Cardiac muscle cell (in vitro differentiated cells and primary cell): ENCODE results near the gene AHSP. TPM values are rescaled to one million over a fixed set of nuclear protein-coding genes. Genes with fewer than 3 reads are reported as not detected.
A peak's percentile ranks its signal among the peaks of the same experiment; 100 is the strongest.
"Not testable (repeated sequence)": the region's sequence is repeated elsewhere in the genome, so short reads cannot be mapped to it uniquely, and the experiment has no call there.

Experiments
- DNase-seq, 2 donors: peaks; one replicate each; pipeline versions ENCODE4 v3.0.0 to v3.0.0-alpha.2; 2010 to 2017; ENCODE audit warnings: low read depth in 1 of 2, low spot score in 1 of 2
- H3K27ac ChIP-seq: fragments of 200-600 bp; sonication (generic); 2 replicates; pipeline ENCODE4 v1.5.1; 2016
- H3K27me3 ChIP-seq: fragments of 200-600 bp; sonication (generic); 2 replicates; pipeline ENCODE4 v1.6.0; 2016; ENCODE audit warnings: control low read depth
- H3K36me3 ChIP-seq: fragments of 200-600 bp; sonication (generic); 2 replicates; pipeline ENCODE4 v1.5.1; 2016; ENCODE audit warnings: control low read depth
- H3K4me1 ChIP-seq: fragments of 200-600 bp; sonication (generic); 2 replicates; pipeline ENCODE4 v1.8.1; 2017; ENCODE audit warnings: low read depth, mild to moderate bottlenecking, mixed run types
- H3K4me3 ChIP-seq: fragments of 200-600 bp; sonication (generic); 2 replicates; pipeline ENCODE4 v1.5.1; 2016; ENCODE audit warnings: mild to moderate bottlenecking
- H3K9me3 ChIP-seq: fragments of 200-600 bp; sonication (generic); 2 replicates; pipeline ENCODE4 v1.5.1; 2017; ENCODE audit warnings: low read depth, mild to moderate bottlenecking, control low read depth
- CTCF ChIP-seq: IDR thresholded peaks from 2 replicates; pipeline ENCODE4 v1.5.1; 2012; ENCODE audit warnings: low read depth, mild to moderate bottlenecking, low read length
- polyA plus RNA-seq: library from polyadenylated mRNA; unstranded; fragments of >200 nt; fragmentation: Nextera tagmentation; extraction: Ambion mirVana; gene quantifications from 2 replicates; pipeline ENCODE4 v1.2.1, GENCODE V29; 2016
- total RNA-seq: library from RNA; depleted of rRNA; stranded (reverse); fragments of >200 nt; gene quantifications from 2 replicates; pipeline ENCODE4 v1.2.3, GENCODE V29; 2016

AHSP gene
- total and polyA plus RNA-seq, 2 experiments from 2014 or later = not detected

DNA sequence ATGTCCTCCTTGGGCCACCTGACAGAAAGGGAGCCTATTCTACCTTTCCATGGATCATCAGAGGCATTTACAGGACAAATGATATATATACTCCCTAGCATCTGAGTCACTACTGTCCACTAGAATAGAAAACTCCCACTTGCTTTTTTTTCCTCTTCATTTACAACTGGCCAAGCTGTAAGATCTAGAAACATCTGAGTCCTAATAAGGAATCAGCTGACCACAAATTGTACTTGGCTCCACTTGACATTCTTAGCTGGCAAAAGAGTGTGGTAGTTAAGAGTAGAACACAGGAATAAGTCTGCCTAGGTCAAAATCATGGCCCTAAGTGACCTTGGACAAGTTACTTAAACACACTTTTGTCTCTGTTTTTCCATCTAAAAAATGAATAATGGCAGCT is 24.7 kb upstream of the AHSP start:
- Histone ChIP-seq H3K36me3 (peaks cover 2% of the 10 kb centered on the region), H3K9me3 (no peaks in the 10 kb centered on the region), H3K4me3 (no peak overlapping the region), H3K4me1 (peaks cover 5% of the 10 kb centered on the region), H3K27me3 (no peaks in the 10 kb centered on the region), H3K27ac (no peak overlapping the region)
- no peak for TF ChIP-seq CTCF
- peak in 1 of 2 donors; percentile 49 for DNase-seq

GRCh38 chr16:31503555-31503954 is 24.1 kb upstream of the AHSP start:
- H3K27ac ChIP-seq, H3K27me3 ChIP-seq, H3K4me1 ChIP-seq, DNase-seq, H3K36me3 ChIP-seq, H3K4me3 ChIP-seq, H3K9me3 ChIP-seq: not testable (repeated sequence)

DNA sequence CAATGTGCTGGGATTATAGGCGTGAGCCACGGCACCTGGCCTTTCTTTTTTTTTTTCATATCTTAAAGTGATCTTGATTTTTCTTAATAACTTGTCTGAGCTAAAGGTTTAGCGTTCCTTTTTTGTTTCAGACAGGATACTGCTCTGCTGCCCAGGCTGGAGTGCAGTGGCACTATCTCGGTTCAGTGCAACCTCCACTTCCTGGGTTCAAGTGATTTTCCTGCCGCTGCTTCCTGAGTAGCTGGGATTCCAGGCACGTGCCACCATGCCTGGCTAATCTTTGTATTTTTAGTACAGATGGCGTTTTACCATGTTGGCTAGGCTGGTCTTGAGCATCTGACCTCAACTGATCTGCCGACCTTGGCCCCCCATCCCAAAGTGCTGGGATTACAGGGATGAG is 23.5 kb upstream of the AHSP start:
- Histone ChIP-seq H3K4me1 (peaks cover 6% of the 10 kb centered on the region), H3K27ac (no peak overlapping the region), H3K27me3 (no peaks in the 10 kb centered on the region), H3K36me3 (no peaks in the 10 kb centered on the region), H3K9me3 (no peaks in the 10 kb centered on the region), H3K4me3 (no peak overlapping the region)
- TF ChIP-seq CTCF = no peak
- no peak for DNase-seq

- no peak for TF ChIP-seq CTCF
- no peak overlapping the region for H3K27ac ChIP-seq
- no peaks in the 10 kb centered on the region for H3K27me3 ChIP-seq
- no peak for DNase-seq
- peaks cover 12% of the 10 kb centered on the region for H3K4me1 ChIP-seq
- H3K36me3 ChIP-seq = no peaks in the 10 kb centered on the region
- H3K9me3 ChIP-seq = no peaks in the 10 kb centered on the region
- no peak overlapping the region for H3K4me3 ChIP-seq
Observed at GRCh38 chr16:31505483-31505882, 22.2 kb upstream of the AHSP start.

DNA sequence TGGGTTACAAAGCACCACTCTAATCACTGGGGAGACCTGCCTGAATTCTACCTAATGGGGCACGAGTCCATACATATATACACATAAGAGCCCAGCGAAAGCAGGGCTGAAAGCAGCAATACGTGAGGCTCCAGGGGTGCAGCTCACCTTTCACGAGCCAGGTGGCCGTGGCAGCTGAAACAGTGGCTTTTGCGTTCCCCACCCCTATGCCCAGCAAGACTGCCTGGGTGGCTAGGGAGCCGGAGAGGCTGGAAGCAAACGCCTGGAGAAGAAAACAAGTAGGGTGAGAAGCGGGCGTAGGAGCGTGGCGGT is 20.1 kb upstream of the AHSP start:
- no peak for DNase-seq
- no peaks in the 10 kb centered on the region for H3K36me3 ChIP-seq
- no peak for TF ChIP-seq CTCF
- no peaks in the 10 kb centered on the region for H3K9me3 ChIP-seq
- peaks cover 12% of the 10 kb centered on the region for H3K4me1 ChIP-seq
- peak overlapping the region; percentile 61 for H3K4me3 ChIP-seq
- peak overlapping the region; percentile 97 for H3K27ac ChIP-seq
- no peaks in the 10 kb centered on the region for H3K27me3 ChIP-seq

DNA sequence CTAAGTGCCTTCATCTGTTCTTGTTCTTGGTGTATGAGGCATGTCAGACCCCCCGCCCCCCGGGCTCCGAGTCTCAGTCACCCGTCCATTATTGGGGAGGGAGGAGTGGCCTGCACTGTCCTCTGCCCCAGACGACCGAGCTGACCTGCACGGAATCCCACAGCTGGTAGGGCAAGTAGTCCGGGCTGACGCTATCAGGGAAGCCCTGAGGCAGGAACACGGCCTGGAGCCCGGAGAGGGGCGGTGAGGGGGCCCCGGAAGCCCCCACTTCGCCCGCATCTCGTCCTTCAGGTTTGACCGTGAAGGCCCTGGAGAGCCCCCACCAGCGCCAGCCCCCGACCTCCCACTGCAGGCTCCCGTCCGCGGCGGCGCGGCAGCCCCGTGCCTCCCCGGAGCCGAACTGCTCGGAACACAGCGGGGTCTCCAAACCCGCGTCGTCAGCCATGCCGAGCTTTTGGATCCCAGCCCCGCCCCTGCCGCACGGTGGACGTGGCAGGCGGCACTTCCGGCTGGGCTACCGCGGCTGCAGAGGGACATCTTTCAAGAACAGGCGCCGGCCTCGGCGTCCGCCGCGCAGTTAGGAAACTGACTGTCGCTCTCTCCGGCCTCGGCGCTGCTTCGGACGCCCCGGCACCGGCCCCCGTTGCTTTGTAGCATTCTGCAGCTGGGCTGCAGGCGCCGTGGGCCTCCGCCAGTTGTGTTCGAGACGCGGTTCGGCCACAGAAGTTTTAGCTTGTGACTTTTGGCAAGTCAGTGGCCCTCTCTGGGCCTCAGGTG is 19.6 kb upstream of the AHSP start, which contains the start of gene RUSF1:
Gene RUSF1 (minus strand): TSS at position 463 of the 777 bp plus-strand sequence. CDS start 18 bp downstream, at position 445.
- Histone ChIP-seq H3K27ac (peak within 1 kb of the TSS; percentile 97), H3K4me1 (peaks cover 12% of the 10 kb centered on the region), H3K27me3 (no peaks in the 10 kb centered on the region), H3K9me3 (no peaks in the 10 kb centered on the region), H3K36me3 (no peaks in the 10 kb centered on the region), H3K4me3 (peak within 1 kb of the TSS; percentile 61)
- peak; percentile 93 to 96 for DNase-seq
- TF ChIP-seq CTCF = no peak
